Measurements from ENCODE around the gene GPR153.

The GPR153 gene

GRCh38 chr1:6269720-6270400 is 9.0 kb upstream of the GPR153 start:
- no peak for DNase-seq (ENCODE audit: low spot score)

DNA sequence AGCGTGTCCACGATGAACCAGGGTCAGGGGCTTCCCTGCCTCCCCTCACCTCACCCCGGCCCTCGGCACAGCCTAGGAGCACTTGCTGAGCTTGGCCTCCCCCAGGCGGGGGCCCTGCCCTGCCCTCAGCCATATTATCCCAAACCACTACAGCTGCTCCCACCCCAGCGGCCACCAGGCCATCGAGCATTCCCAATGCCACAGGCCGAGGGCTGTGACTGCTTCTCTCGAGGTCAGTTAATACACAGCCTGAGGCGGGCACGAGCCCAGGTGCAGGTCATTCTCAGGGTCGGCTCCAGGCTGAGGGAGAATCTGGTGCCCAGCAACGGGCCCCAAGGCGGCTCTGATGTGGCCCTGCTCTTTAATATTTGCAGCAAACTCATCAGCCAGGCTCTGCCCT is 8.4 kb upstream of the GPR153 start:
- DNase-seq (ENCODE audit: low spot score) = no peak

DNA sequence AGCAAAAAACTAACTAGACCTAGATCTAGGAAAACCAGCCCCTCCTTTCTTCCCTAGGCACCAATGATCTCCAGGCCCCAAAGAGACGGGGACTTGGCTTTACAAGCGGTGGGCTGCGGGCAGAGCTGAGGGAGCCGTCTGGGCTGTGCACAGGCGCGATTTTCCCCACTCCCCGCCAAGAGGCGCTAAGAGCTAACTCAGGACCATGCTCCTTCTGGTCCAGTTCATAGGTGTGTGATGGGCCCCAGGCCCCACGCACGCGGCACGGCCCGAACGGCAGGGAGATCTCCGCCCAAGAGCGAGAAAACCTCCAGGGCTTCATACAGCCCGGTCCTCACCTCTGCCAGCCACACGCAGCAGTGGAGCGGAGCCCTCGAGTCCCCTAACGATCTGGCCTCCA is 7.5 kb upstream of the GPR153 start:
- DNase-seq (ENCODE audit: low spot score) = no peak

DNA sequence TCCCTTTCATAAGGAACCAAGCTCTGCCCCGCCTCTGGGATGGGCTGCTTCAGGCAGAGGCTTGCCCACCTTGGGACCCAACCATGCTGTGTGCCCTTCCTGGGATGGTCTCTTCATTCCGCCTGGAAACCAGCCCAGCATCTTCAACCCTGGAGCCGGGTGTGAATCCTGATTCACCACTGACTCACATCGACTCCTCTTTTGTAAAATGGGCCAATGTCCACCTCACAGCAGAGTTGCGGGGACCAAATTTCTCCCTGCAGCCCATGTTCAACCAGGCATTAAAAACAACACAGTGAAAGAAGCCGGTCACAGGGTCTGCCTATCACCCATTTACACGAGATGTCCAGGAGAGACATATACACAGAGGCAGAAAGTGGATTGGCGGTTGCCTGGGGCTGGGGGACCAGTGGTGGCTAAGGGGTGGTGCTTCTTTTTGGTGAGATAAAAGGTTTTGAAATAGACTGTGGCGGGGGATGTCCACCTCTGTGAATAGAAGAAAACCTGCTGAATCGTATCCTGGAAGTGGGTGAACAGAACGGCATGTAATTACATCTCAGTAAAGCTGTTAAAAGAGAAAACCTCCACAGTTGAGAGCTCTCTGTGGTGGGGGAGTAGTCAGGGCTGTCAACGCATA is 6.9 kb upstream of the GPR153 start:
- DNase-seq (ENCODE audit: low spot score) = no peak

DNA sequence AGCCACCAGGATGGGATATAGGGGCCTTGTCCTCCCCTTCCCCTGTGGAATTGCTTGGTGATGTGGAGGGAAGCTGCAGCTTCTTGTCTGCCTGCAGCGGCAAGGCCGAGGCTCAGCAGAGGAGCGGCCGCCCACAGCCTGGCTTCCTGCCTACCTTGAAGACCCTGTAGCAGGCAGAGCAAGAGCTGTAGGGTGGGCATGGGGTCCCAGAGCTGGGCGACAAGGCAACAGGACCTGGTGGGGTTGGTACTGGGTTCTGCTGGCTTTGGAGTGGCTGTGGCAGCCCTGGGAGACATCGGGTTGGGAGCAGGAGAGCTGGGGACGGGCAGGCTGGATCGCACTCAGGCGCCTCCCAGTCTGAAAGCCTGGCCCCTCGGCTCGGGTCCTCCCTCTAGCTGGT is 5.7 kb upstream of the GPR153 start:
- no peak for DNase-seq (ENCODE audit: low spot score)

DNA sequence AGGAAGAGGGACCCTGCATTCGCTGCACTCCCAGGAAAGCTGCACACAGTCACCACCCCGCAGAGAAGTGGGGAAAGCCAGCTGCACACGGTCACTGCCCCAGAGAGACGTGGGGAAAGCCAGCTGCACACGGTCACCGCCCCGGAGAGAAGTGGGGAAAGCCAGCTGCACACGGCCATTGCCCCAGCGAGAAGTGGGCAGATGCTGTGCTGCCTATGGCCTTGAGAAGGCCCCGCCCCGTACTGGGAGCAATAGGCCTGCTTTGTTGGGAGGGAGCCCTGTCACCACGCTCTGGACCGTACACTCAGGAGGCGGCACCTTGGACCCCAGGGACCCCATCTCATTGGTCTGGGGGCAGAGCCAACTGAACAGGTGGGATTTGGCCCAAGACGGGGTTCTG is 4.3 kb upstream of the GPR153 start:
- DNase-seq (ENCODE audit: low spot score) = no peak

DNA sequence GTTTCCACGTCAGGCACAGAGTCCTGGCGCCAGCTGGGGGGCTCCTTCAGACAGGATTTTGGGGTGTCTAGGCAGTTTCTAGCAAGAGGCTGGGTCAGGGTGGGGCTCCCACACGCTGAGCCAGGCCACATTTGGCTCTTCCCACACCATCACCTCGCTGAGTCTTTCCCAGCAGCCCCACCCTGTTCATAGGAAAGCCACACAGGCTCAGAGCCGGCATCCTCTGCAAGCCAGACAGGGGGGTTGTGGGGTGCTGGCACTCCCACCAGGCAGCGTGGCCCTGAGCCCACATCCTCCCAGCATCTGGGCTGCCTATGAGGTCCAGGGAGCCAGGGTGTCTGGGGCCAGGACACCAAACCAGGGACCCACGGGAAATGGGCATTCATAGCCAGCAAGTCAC is 2.8 kb upstream of the GPR153 start:
- no peak for DNase-seq (ENCODE audit: low spot score)

GRCh38 chr1:6262555-6263420 is 1.9 kb upstream of the GPR153 start:
- DNase-seq (ENCODE audit: low spot score) = no peak

GRCh38 chr1:6261615-6261995 is 707 bp upstream of the GPR153 start:
- peak; percentile 72 for DNase-seq (ENCODE audit: low spot score)

DNA sequence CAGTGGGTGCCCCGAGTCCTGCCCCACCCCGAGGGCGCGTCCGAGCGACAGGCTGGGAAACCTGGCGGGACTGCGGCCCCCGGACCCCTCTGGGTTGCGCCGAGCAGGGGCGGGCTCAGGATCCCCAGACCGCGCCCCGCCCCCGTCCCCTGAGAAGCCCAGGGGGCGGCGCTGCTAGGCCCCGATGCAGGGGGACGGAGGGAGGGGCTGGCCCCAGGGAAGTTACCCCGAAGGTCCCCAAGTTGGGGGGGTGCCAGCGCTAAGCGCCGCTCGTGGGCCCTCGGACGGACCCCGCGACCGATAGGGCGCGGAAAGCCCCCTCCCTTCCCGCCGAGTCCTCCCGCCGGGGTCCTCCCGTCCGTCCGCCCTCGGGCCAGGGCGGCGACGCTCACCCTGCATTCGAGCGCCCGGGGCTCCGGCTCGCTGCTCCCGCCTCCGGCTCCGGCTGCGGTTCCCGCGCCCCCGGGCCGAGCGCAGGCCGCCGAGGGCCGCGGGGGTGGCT is 414 bp downstream of the GPR153 start:
- DNase-seq (ENCODE audit: low spot score) = peak; percentile 80

DNA sequence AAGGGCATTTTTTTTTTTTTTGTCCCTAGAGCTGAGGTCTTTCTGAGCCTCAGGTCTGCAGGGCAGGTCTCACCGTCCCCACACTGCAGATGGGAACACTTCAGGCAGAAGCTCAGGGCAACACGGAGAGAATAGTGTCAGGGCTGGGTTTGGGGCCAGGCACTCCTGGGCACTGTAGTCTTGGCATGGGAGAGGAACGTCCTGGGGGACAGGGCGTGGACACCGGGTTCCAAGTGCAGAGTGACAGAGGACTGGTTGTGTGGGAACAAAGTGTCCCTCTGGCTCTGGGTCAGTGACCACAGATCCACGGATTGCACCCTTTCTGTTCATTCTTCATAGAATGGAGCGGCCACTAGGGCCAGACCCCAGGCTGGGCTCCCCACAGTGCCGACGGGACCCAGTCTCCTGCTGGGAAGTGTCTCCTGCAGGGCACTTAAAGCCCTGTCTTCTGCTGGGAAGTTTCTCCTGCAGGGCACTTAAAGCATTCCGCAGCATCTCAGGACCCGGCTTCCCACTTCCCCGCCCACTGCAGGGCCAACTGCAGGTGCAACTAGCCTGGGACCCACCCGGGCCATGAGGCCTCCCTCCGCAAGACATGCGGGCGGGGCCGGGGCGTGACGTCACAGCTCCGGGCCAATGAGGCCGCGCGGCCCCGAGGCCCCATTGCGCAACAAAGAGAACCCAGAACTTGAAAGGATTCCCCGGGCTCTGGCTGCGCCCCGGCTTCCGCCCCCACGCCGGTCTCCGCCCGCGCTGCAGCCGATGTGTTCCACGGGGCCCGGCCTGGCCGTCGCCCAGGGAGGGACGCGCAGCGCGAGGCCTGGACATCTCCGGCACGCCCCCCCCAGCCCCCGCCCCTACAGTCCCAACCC is 1.2 kb downstream of the GPR153 start:
- DNase-seq (ENCODE audit: low spot score) = peak; percentile 93

DNA sequence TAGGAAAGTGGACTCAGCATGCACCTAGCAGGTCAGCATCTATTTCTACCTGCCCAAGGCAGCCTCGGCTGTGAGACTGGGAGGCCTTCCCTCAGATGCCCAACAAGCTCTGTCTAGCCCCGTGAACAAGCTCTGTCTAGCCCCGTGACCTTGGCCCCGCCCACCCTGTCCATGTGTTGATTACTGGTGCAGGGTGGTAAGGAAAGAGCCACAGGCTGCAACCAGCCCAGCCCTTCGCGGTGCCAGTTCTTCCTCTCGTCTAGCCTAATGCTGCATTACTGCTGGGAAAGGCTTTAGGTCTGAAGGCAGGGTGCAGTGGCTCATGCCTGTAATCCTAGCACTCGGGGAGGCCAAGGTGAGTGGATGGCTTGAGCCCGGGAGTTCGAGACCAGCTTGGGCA is 2.2 kb downstream of the GPR153 start:
- no peak for DNase-seq (ENCODE audit: low spot score)

GRCh38 chr1:6257541-6258069 is 3.3 kb downstream of the GPR153 start:
- no peak for DNase-seq (ENCODE audit: low spot score)

GRCh38 chr1:6256645-6257044 is 4.3 kb downstream of the GPR153 start:
- DNase-seq (ENCODE audit: low spot score) = no peak

DNA sequence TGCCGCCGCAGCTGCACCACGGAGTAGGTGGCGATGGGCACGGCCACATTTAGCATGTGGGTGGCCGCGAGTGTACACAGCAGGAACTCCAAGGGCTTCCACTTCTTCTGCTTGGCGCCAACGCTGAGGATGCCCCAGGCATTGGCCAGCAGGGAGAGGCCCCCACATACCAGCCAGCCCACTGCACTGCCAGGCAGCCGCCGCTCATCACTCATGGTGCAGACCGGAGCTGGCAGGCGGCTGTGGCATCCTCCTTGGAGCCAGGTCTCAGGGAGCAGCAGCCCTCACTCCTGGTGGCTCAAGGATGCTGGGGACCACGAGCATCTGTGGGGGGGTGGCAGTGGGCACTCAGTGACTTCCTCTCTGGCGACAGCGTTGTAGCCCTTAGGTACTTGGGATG is 6.2 kb downstream of the GPR153 start:
- DNase-seq (ENCODE audit: low spot score) = no peak

- DNase-seq (ENCODE audit: low spot score) = no peak
These were observed 7.5 kb downstream of the GPR153 start for GRCh38 chr1:6253380-6253779.

- DNase-seq (ENCODE audit: low spot score) = no peak
These were observed 8.6 kb downstream of the GPR153 start for GRCh38 chr1:6252374-6252710.

DNA sequence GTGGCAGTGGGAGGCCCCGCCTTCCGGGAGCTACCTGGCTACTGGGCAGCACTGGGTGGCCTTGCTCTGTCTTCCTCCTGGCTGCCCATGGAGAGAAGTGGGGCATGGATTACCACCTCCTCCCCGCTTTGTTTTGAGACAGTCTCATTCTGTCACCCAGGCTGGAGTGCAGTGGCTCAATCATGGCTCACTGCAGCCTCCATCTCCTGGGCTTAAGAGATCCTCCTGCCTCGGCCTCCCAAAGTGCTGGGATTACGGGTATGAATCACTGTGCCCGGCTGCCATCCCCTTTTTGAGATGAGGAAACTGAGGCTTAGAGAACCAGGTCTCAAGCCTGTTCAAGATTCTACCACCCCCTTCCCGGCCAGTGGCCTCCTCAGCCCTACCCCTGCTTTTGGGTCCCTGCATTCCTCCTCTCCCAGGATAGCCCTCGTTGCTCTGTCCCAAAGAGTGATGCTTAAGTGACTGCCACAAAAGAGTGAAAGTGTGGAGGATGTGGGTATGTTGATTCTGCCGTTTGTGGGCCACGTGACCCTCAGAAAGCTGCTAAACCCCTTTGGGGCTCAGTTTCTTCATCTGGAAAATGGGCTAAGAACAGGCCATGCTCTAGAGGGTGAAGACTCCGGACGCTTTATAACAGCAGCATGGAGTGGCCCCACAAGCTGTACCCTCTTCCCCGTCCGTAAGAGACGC is 9.1 kb downstream of the GPR153 start:
- no peak for DNase-seq (ENCODE audit: low spot score)

DNA sequence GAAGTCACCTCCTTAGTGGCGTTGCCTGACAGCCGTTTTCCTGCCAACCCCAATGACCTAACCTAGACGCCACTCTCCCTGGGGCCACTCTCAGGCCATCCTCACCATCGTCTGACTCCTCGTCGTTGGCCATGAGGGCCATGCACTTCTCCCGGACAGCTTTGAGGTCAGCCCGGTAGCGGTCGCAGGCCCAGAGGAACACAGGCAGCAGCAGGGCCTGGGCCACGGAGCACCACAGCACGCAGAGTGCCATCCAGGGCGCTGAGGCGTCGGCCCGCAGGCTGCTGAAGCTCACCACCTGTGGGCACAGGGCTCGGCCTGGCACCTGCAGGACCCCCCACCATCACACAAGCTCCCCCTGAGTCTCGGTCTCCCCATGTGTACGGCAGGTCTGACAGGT is 9.7 kb downstream of the GPR153 start:
- DNase-seq (ENCODE audit: low spot score) = no peak

GRCh38 chr1:6249739-6250689 is 10.9 kb downstream of the GPR153 start:
- DNase-seq (ENCODE audit: low spot score) = peak; percentile 80
